GM21737 (cell line): ENCODE data around the gene ATXN10.
"Not testable (repeated sequence)": the region's sequence is repeated elsewhere in the genome, so short reads cannot be mapped to it uniquely, and the experiment has no call there.

Experiments
- ATAC-seq: cut with Tn5 transposase; IDR thresholded peaks from one replicate; pipeline ENCODE4 v1.9.1; 2021; ENCODE audit warnings: mild to moderate bottlenecking, moderate library complexity; ENCODE audit not compliant: unreplicated experiment

Gene ATXN10

GRCh38 chr22:45783021-45783420 lies 111.4 kb downstream of the ATXN10 start:
- ATAC-seq: no peak

GRCh38 chr22:45783690-45784089 lies 112.1 kb downstream of the ATXN10 start:
- no peak for ATAC-seq

- ATAC-seq: no peak
Measured at GRCh38 chr22:45784357-45785277, 113.0 kb downstream of the ATXN10 start.

- no peak for ATAC-seq
Measured at GRCh38 chr22:45785458-45785857, 113.8 kb downstream of the ATXN10 start.

GRCh38 chr22:45786726-45787125 lies 115.1 kb downstream of the ATXN10 start:
- no peak for ATAC-seq

GRCh38 chr22:45787759-45788158 lies 116.1 kb downstream of the ATXN10 start:
- no peak for ATAC-seq

- ATAC-seq: no peak
Measured at GRCh38 chr22:45788522-45788921, 116.9 kb downstream of the ATXN10 start.

GRCh38 chr22:45790401-45790800 lies 118.8 kb downstream of the ATXN10 start:
- no peak for ATAC-seq

- ATAC-seq: no peak
Measured at GRCh38 chr22:45793161-45793560, 121.5 kb downstream of the ATXN10 start.

GRCh38 chr22:45793892-45794291 lies 122.3 kb downstream of the ATXN10 start:
- no peak for ATAC-seq

- ATAC-seq: not testable (repeated sequence)
Measured at GRCh38 chr22:45796009-45796408, 124.4 kb downstream of the ATXN10 start.

GRCh38 chr22:45799291-45799690 lies 127.7 kb downstream of the ATXN10 start:
- no peak for ATAC-seq

- no peak for ATAC-seq
Measured at GRCh38 chr22:45802054-45802453, 130.4 kb downstream of the ATXN10 start.

GRCh38 chr22:45804319-45804985 lies 132.8 kb downstream of the ATXN10 start:
- ATAC-seq: no peak

- no peak for ATAC-seq
Measured at GRCh38 chr22:45804986-45805325, 133.3 kb downstream of the ATXN10 start.

GRCh38 chr22:45805413-45805812 lies 133.8 kb downstream of the ATXN10 start:
- no peak for ATAC-seq

GRCh38 chr22:45807156-45807915 lies 135.7 kb downstream of the ATXN10 start:
- no peak for ATAC-seq

GRCh38 chr22:45812910-45813309 lies 141.3 kb downstream of the ATXN10 start:
- ATAC-seq: no peak

- ATAC-seq: no peak
Measured at GRCh38 chr22:45814198-45814597, 142.6 kb downstream of the ATXN10 start.

- no peak for ATAC-seq
Measured at GRCh38 chr22:45816776-45817175, 145.1 kb downstream of the ATXN10 start.

GRCh38 chr22:45817745-45818423 lies 146.2 kb downstream of the ATXN10 start:
- ATAC-seq: no peak
